Prostate gland (tissue), 2 donors: ENCODE data around the gene SNRPD1.

Experiments used
- CTCF ChIP-seq, 4 experiments: fragments of 200-600 bp in 2 of 4; fragments of 450-650 bp in 2 of 4; sonication (generic) in 2 of 4; IDR thresholded peaks; 1 replicate in 3 of 4; 2 replicates in 1 of 4; pipeline ENCODE4 v1.5.1; 2016 to 2019; ENCODE audit warnings: antibody characterized with exemption in 4 of 4, mild to moderate bottlenecking in 2 of 4, moderate library complexity in 2 of 4
- POLR2A ChIP-seq: fragments of 450-650 bp; IDR thresholded peaks from one replicate; pipeline ENCODE4 v1.6.1; 2016; ENCODE audit warnings: antibody characterized with exemption, mild to moderate bottlenecking
- POLR2AphosphoS5 ChIP-seq: sonication (generic); formaldehyde crosslinking; IDR thresholded peaks from one replicate; pipeline ENCODE4 v1.6.1; 2017; ENCODE audit warnings: antibody characterized with exemption

GRCh38 chr18:21597620-21598019 lies 14.5 kb upstream of the SNRPD1 start:
- TF ChIP-seq CTCF (IDR thresholded peaks at IDR 0.05) (no peak), POLR2A (no peak), POLR2AphosphoS5 (no peak)
